ENCODE data around the gene BBS9. TPM values are rescaled to one million over a fixed set of nuclear protein-coding genes. Genes with fewer than 3 reads are reported as not detected.

The BBS9 gene
- total RNA-seq, 1 experiment from 2014 or later: 5.7 TPM

- BruUV-seq (replicated peaks): no TSS peak
- DNase-seq (no peak), ATAC-seq (no peak)
- H3K9me3 ChIP-seq (ENCODE audit: low read length): no peaks in the 10 kb centered on the region
- no peak for TF ChIP-seq CTCF (conservative IDR thresholded peaks at IDR 0.05; ENCODE audit: low read depth, low read length)
- no peak for TF ChIP-seq EZH2 (IDR thresholded peaks at IDR 0.05; ENCODE audit: low read length, unreplicated experiment)
- no peak for TF ChIP-seq EZH2phosphoT487 (IDR thresholded peaks at IDR 0.05; ENCODE audit: borderline replicate concordance, low read length)
- no peak overlapping the region for H3K4me2 ChIP-seq (ENCODE audit: low read length)
- no peaks in the 10 kb centered on the region for H3K36me3 ChIP-seq (ENCODE audit: low read depth, low read length)
- H4K20me1 ChIP-seq (ENCODE audit: low read length): no peaks in the 10 kb centered on the region
- no peaks in the 10 kb centered on the region for H3K4me1 ChIP-seq (ENCODE audit: insufficient read depth, low read length)
- H3K79me2 ChIP-seq (ENCODE audit: low read length): no peaks in the 10 kb centered on the region
- no peak overlapping the region for H3K4me3 ChIP-seq (ENCODE audit: low read length)
- CTCF ChIA-PET: no interaction called here
- intact Hi-C loops (cut with micrococcal nuclease): no loop called here
- H3K9me2 ChIP-seq (replicated peaks; ENCODE audit: low read length): no peaks in the 10 kb centered on the region
- H3K9ac ChIP-seq (ENCODE audit: low read length): no peak overlapping the region
- H3K27me3 ChIP-seq (ENCODE audit: low read length): no peaks in the 10 kb centered on the region
- H3F3A ChIP-seq (ENCODE audit: low read length, unreplicated experiment): no peaks in the 10 kb centered on the region
- no peak overlapping the region for H2AFZ ChIP-seq (ENCODE audit: low read length)
- H3K27ac ChIP-seq (ENCODE audit: low read length): no peak overlapping the region
- POLR2A ChIA-PET (ENCODE audit: unreplicated experiment): no interaction called here
These were observed 226.0 kb downstream of the BBS9 start for GRCh38 chr7:33355386-33355785.

GRCh38 chr7:33356336-33356735 is 227.0 kb downstream of the BBS9 start:
- no peak for TF ChIP-seq CTCF (conservative IDR thresholded peaks at IDR 0.05; ENCODE audit: low read depth, low read length)
- TF ChIP-seq EZH2phosphoT487 (IDR thresholded peaks at IDR 0.05; ENCODE audit: borderline replicate concordance, low read length): no peak
- TF ChIP-seq EZH2 (IDR thresholded peaks at IDR 0.05; ENCODE audit: low read length, unreplicated experiment): no peak
- Histone ChIP-seq H3K9me2 (replicated peaks; ENCODE audit: low read length) (no peaks in the 10 kb centered on the region), H3F3A (ENCODE audit: low read length, unreplicated experiment) (no peaks in the 10 kb centered on the region), H3K27me3 (ENCODE audit: low read length) (no peaks in the 10 kb centered on the region), H3K4me2 (ENCODE audit: low read length) (no peak overlapping the region), H2AFZ (ENCODE audit: low read length) (no peak overlapping the region), H3K4me3 (ENCODE audit: low read length) (no peak overlapping the region), H4K20me1 (ENCODE audit: low read length) (no peaks in the 10 kb centered on the region), H3K9ac (ENCODE audit: low read length) (no peak overlapping the region), H3K9me3 (ENCODE audit: low read length) (no peaks in the 10 kb centered on the region), H3K79me2 (ENCODE audit: low read length) (no peaks in the 10 kb centered on the region), H3K27ac (ENCODE audit: low read length) (no peak overlapping the region), H3K36me3 (ENCODE audit: low read depth, low read length) (no peaks in the 10 kb centered on the region), H3K4me1 (ENCODE audit: insufficient read depth, low read length) (no peaks in the 10 kb centered on the region)
- ChIA-PET CTCF (no interaction called here), POLR2A (ENCODE audit: unreplicated experiment) (interaction anchor here (0.7 kb wide), 1 partner anchor 23 kb away, joined by 3 read pairs; no protein-coding TSS in a partner anchor)
- no TSS peak for BruUV-seq (replicated peaks)
- ATAC-seq (no peak), DNase-seq (no peak)
- intact Hi-C loops (cut with micrococcal nuclease): no loop called here

GRCh38 chr7:33357846-33358245 is 228.5 kb downstream of the BBS9 start:
- no peak for TF ChIP-seq CTCF (conservative IDR thresholded peaks at IDR 0.05; ENCODE audit: low read depth, low read length)
- no peak for TF ChIP-seq EZH2phosphoT487 (IDR thresholded peaks at IDR 0.05; ENCODE audit: borderline replicate concordance, low read length)
- no peak for TF ChIP-seq EZH2 (IDR thresholded peaks at IDR 0.05; ENCODE audit: low read length, unreplicated experiment)
- ChIA-PET CTCF (no interaction called here), POLR2A (ENCODE audit: unreplicated experiment) (no interaction called here)
- intact Hi-C loops (cut with micrococcal nuclease): no loop called here
- Histone ChIP-seq H2AFZ (ENCODE audit: low read length) (no peak overlapping the region), H3K9me2 (replicated peaks; ENCODE audit: low read length) (no peaks in the 10 kb centered on the region), H3K36me3 (ENCODE audit: low read depth, low read length) (no peaks in the 10 kb centered on the region), H3K27me3 (ENCODE audit: low read length) (no peaks in the 10 kb centered on the region), H3F3A (ENCODE audit: low read length, unreplicated experiment) (no peaks in the 10 kb centered on the region), H3K4me2 (ENCODE audit: low read length) (no peak overlapping the region), H3K79me2 (ENCODE audit: low read length) (no peaks in the 10 kb centered on the region), H3K9ac (ENCODE audit: low read length) (no peak overlapping the region), H4K20me1 (ENCODE audit: low read length) (no peaks in the 10 kb centered on the region), H3K27ac (ENCODE audit: low read length) (no peak overlapping the region), H3K9me3 (ENCODE audit: low read length) (no peaks in the 10 kb centered on the region), H3K4me1 (ENCODE audit: insufficient read depth, low read length) (no peaks in the 10 kb centered on the region), H3K4me3 (ENCODE audit: low read length) (no peak overlapping the region)
- no peak for ATAC-seq
- DNase-seq: no peak
- BruUV-seq (replicated peaks): no TSS peak
